NCI-H1417 treated with DMSO at 0.1 percent for 48 hours (cell line): ENCODE results near the gene RCOR1.
"Not testable (repeated sequence)": the region's sequence is repeated elsewhere in the genome, so short reads cannot be mapped to it uniquely, and the experiment has no call there.

Experiments used
- DNase-seq: peaks from one replicate; lab custom pipeline; 2025; lab: John Stamatoyannopoulos, UW

Gene RCOR1

GRCh38 chr14:102571043-102571442, 21.4 kb upstream of the RCOR1 start:
- DNase-seq, result no peak

- DNase-seq, result no peak
Observed at GRCh38 chr14:102571478-102572042, 20.9 kb upstream of the RCOR1 start.

- not testable (repeated sequence) for DNase-seq
Observed at GRCh38 chr14:102573161-102573560, 19.3 kb upstream of the RCOR1 start.

GRCh38 chr14:102573591-102574046, 18.8 kb upstream of the RCOR1 start:
- no peak for DNase-seq

- no peak for DNase-seq
Observed at GRCh38 chr14:102574281-102575159, 17.9 kb upstream of the RCOR1 start.

- DNase-seq, result no peak
Observed at GRCh38 chr14:102575160-102575845, 17.1 kb upstream of the RCOR1 start.

- not testable (repeated sequence) for DNase-seq
Observed at GRCh38 chr14:102575846-102576428, 16.5 kb upstream of the RCOR1 start.

GRCh38 chr14:102578821-102579220, 13.6 kb upstream of the RCOR1 start:
- DNase-seq, result no peak

- no peak for DNase-seq
Observed at GRCh38 chr14:102579696-102580549, 12.5 kb upstream of the RCOR1 start.

GRCh38 chr14:102580550-102581110, 11.8 kb upstream of the RCOR1 start:
- no peak for DNase-seq

GRCh38 chr14:102581193-102581592, 11.3 kb upstream of the RCOR1 start:
- no peak for DNase-seq

GRCh38 chr14:102583726-102584125, 8.7 kb upstream of the RCOR1 start:
- no peak for DNase-seq

GRCh38 chr14:102584871-102585869, 7.3 kb upstream of the RCOR1 start:
- no peak for DNase-seq

GRCh38 chr14:102586420-102587104, 5.9 kb upstream of the RCOR1 start:
- DNase-seq, result no peak

- no peak for DNase-seq
Observed at GRCh38 chr14:102588821-102589220, 3.6 kb upstream of the RCOR1 start.

- no peak for DNase-seq
Observed at GRCh38 chr14:102589761-102590290, 2.6 kb upstream of the RCOR1 start.

- no peak for DNase-seq
Observed at GRCh38 chr14:102590667-102591099, 1.8 kb upstream of the RCOR1 start.

- no peak for DNase-seq
Observed at GRCh38 chr14:102591372-102591943, 991 bp upstream of the RCOR1 start.

- no peak for DNase-seq
Observed at GRCh38 chr14:102592763-102593060, 263 bp downstream of the RCOR1 start.
